H1 (cell line): ENCODE measurements around the gene ZCWPW2. TPM values are rescaled to one million over a fixed set of nuclear protein-coding genes. Genes with fewer than 3 reads are reported as not detected.

ENCODE experiments used
- CTCF ChIA-PET: fragments of 300-600 bp; sonication (Branson Sonifier 250); formaldehyde crosslinking; loops from one replicate; lab custom pipeline; 2021; ENCODE audit not compliant: partially characterized antibody; lab: Charles Lee
- POLR2A ChIA-PET: fragments of 300-600 bp; sonication (Branson Sonifier 250); formaldehyde crosslinking; loops from one replicate; lab custom pipeline; 2021; ENCODE audit warnings: inconsistent platforms; ENCODE audit not compliant: partially characterized antibody; lab: Charles Lee
- DNase-seq, 2 experiments: peaks; one replicate each; pipeline versions ENCODE4 v3.0.0 to v3.0.0-alpha.2; 2010 to 2022; ENCODE audit warnings: low spot score in 2 of 2, low read depth in 1 of 2, mixed read lengths in 1 of 2
- FAIRE-seq: peaks from 2 replicates; lab custom pipeline; 2011; peaks lifted over from hg19 to GRCh38; lab: Jason Lieb, UNC
- H2AFZ ChIP-seq: 2 replicates; pipeline ENCODE4 v1.8.1; 2012; ENCODE audit warnings: low read length, inconsistent platforms
- H2AK5ac ChIP-seq: 2 replicates; pipeline ENCODE4 v1.6.1; 2013; ENCODE audit warnings: low read depth, low read length
- H2BK120ac ChIP-seq: replicated peaks from 2 replicates; pipeline ENCODE3; 2013; ENCODE audit warnings: low read depth, low read length, inconsistent platforms
- H2BK12ac ChIP-seq: 2 replicates; pipeline ENCODE4 v1.6.1; 2013; ENCODE audit warnings: low read depth, low read length
- H2BK15ac ChIP-seq: 2 replicates; pipeline ENCODE4 v1.6.1; 2013; ENCODE audit warnings: low read length
- H2BK20ac ChIP-seq: 2 replicates; pipeline ENCODE4 v1.6.1; 2013; ENCODE audit warnings: low read length
- H2BK5ac ChIP-seq: 2 replicates; pipeline ENCODE4 v1.6.1; 2013; ENCODE audit warnings: low read depth, low read length
- H3K14ac ChIP-seq: 2 replicates; pipeline ENCODE4 v1.6.1; 2013; ENCODE audit warnings: inconsistent platforms; ENCODE audit not compliant: insufficient read length
- H3K18ac ChIP-seq: 2 replicates; pipeline ENCODE4 v1.6.1; 2013; ENCODE audit warnings: low read length; ENCODE audit errors: extremely low read depth
- H3K23ac ChIP-seq: 2 replicates; pipeline ENCODE4 v1.6.1; 2013; ENCODE audit warnings: inconsistent platforms; ENCODE audit not compliant: insufficient read length
- H3K23me2 ChIP-seq: 2 replicates; pipeline ENCODE4 v1.6.1; 2013; ENCODE audit warnings: low read depth, low read length
- H3K27ac ChIP-seq: 2 replicates; pipeline ENCODE4 v1.6.1; 2011; ENCODE audit warnings: low read depth, low read length, inconsistent platforms
- H3K27me3 ChIP-seq, 4 experiments: replicated peaks in 1 of 4; 1 replicate in 1 of 4; 2 replicates in 3 of 4; pipeline versions ENCODE4 v1.6.1 to v1.8.1; 2011 to 2013; ENCODE audit warnings: low read length in 3 of 4, mild to moderate bottlenecking in 3 of 4, inconsistent platforms in 2 of 4, mixed read lengths in 2 of 4, moderate library complexity in 1 of 4; ENCODE audit not compliant: control insufficient read depth in 3 of 4, insufficient read depth in 3 of 4; ENCODE audit errors: extremely low read depth in 1 of 4
- H3K36me3 ChIP-seq, 4 experiments: 2 replicates each; pipeline versions ENCODE4 v1.6.1 to v1.8.1; 2011 to 2013; ENCODE audit warnings: mild to moderate bottlenecking in 4 of 4, low read length in 3 of 4, moderate library complexity in 2 of 4, control low read depth in 1 of 4, inconsistent platforms in 1 of 4; ENCODE audit not compliant: insufficient read depth in 4 of 4, control insufficient read depth in 2 of 4
- H3K4ac ChIP-seq: replicated peaks from 2 replicates; pipeline ENCODE3; 2013; ENCODE audit warnings: low read length, low read depth, mixed read lengths, inconsistent platforms; ENCODE audit not compliant: insufficient read length
- H3K4me1 ChIP-seq, 4 experiments: replicated peaks in 1 of 4; 1 replicate in 1 of 4; 2 replicates in 3 of 4; pipeline versions ENCODE4 v1.6.1 to v1.8.1; 2011 to 2013; ENCODE audit warnings: low read length in 3 of 4, inconsistent platforms in 2 of 4, mixed read lengths in 1 of 4; ENCODE audit not compliant: insufficient read depth in 4 of 4, control insufficient read depth in 3 of 4
- H3K4me2 ChIP-seq, 2 experiments: 2 replicates each; pipeline versions ENCODE4 v1.6.1 to v1.8.1; 2011 to 2013; ENCODE audit warnings: low read depth in 2 of 2, low read length in 2 of 2, control low read depth in 1 of 2, inconsistent platforms in 1 of 2, mild to moderate bottlenecking in 1 of 2; ENCODE audit not compliant: insufficient read depth in 1 of 2
- H3K4me3 ChIP-seq, 4 experiments: fragments of 200-600, 300-600 bp in 1 of 4; sonication (generic), shearing (Covaris generic), sonication (Bioruptor Twin) in 1 of 4; 2 replicates each; pipeline versions ENCODE4 v1.5.1 to v1.8.1; 2011 to 2016; ENCODE audit warnings: low read length in 4 of 4, low read depth in 3 of 4, control low read depth in 2 of 4, inconsistent platforms in 2 of 4, mild to moderate bottlenecking in 2 of 4, mixed read lengths in 1 of 4, moderate library complexity in 1 of 4; ENCODE audit not compliant: insufficient read depth in 2 of 4; ENCODE audit errors: extremely low read depth in 1 of 4
- H3K56ac ChIP-seq: replicated peaks from 2 replicates; pipeline ENCODE3; 2013; ENCODE audit warnings: low read depth, mild to moderate bottlenecking, mixed read lengths, low read length, inconsistent platforms; ENCODE audit not compliant: insufficient read length
- H3K79me1 ChIP-seq: 2 replicates; pipeline ENCODE4 v1.6.1; 2013; ENCODE audit warnings: low read depth, low read length, control low read depth
- H3K79me2 ChIP-seq, 2 experiments: 2 replicates each; pipeline versions ENCODE4 v1.6.1 to v1.8.1; 2012 to 2013; ENCODE audit warnings: low read length in 2 of 2, mild to moderate bottlenecking in 2 of 2, inconsistent platforms in 1 of 2; ENCODE audit not compliant: insufficient read depth in 2 of 2, control insufficient read depth in 1 of 2
- H3K9ac ChIP-seq, 4 experiments: replicated peaks in 1 of 4; 1 replicate in 1 of 4; 2 replicates in 3 of 4; pipeline versions ENCODE4 v1.6.1 to v1.8.1; 2011 to 2013; ENCODE audit warnings: low read depth in 3 of 4, low read length in 3 of 4, control low read depth in 2 of 4, mild to moderate bottlenecking in 2 of 4, moderate library complexity in 2 of 4, inconsistent platforms in 1 of 4; ENCODE audit errors: extremely low read depth in 1 of 4
- H3K9me3 ChIP-seq, 2 experiments: 2 replicates each; pipeline versions ENCODE4 v1.6.1 to v1.8.1; 2012 to 2013; ENCODE audit warnings: mild to moderate bottlenecking in 2 of 2, moderate library complexity in 2 of 2, control low read depth in 1 of 2, inconsistent platforms in 1 of 2, low read depth in 1 of 2, low read length in 1 of 2, mixed read lengths in 1 of 2; ENCODE audit not compliant: insufficient read depth in 2 of 2
- H4K20me1 ChIP-seq, 2 experiments: replicated peaks in 1 of 2; 2 replicates each; pipeline versions ENCODE3 to v1.8.1; 2011 to 2013; ENCODE audit warnings: inconsistent platforms in 2 of 2, low read length in 2 of 2, mild to moderate bottlenecking in 1 of 2; ENCODE audit not compliant: insufficient read depth in 2 of 2, control insufficient read depth in 1 of 2
- H4K5ac ChIP-seq: 2 replicates; pipeline ENCODE4 v1.6.1; 2013; ENCODE audit warnings: low read length, low read depth, mixed read lengths, inconsistent platforms; ENCODE audit not compliant: insufficient read length
- H4K8ac ChIP-seq: 2 replicates; pipeline ENCODE4 v1.8.0; 2013; ENCODE audit warnings: mild to moderate bottlenecking, moderate library complexity, low read length, inconsistent platforms; ENCODE audit not compliant: insufficient read depth; ENCODE audit errors: extremely low read depth
- H4K91ac ChIP-seq: replicated peaks from 2 replicates; pipeline ENCODE3; 2013; ENCODE audit warnings: low read length, mixed read lengths, inconsistent platforms; ENCODE audit not compliant: insufficient read length
- RAD21 ChIP-seq, 2 experiments: IDR thresholded peaks in 1 of 2; conservative IDR thresholded peaks in 1 of 2; 2 replicates each; pipeline ENCODE4 v1.6.1; 2011; ENCODE audit warnings: low read depth in 2 of 2, low read length in 2 of 2, improper control_type of control experiment in 1 of 2, inconsistent platforms in 1 of 2, mild to moderate bottlenecking in 1 of 2, moderate library complexity in 1 of 2
- TAF1 ChIP-seq: IDR thresholded peaks from 2 replicates; pipeline ENCODE4 v1.6.1; 2011; ENCODE audit warnings: mild to moderate bottlenecking, low read depth, low read length
- WGBS, 2 experiments: shearing (Covaris generic) in 1 of 2; methylation state at CpG; one replicate each; pipeline versions ENCODE4 v1.1.6 to v1.1.7; 2013 to 2015; ENCODE audit warnings: low lambda C conversion rate in 2 of 2, mixed read lengths in 2 of 2, inconsistent platforms in 1 of 2, low coverage in 1 of 2, missing lambda C conversion rate in 1 of 2; ENCODE audit not compliant: insufficient replicate concordance in 2 of 2, insufficient coverage in 1 of 2, insufficient read length in 1 of 2; ENCODE audit errors: extremely low coverage in 1 of 2, missing lambda C conversion rate in 1 of 2; 5-methylcytosine and 5-hydroxymethylcytosine counted together
- polyA plus RNA-seq, 7 experiments: library from polyadenylated mRNA; depleted of rRNA in 3 of 7; stranded (reverse) in 5 of 7; unstranded in 2 of 7; fragments of >200 nt in 5 of 7; fragments of 200-250 nt in 2 of 7; gene quantifications; 1 replicate in 5 of 7; 2 replicates in 1 of 7; 4 replicates in 1 of 7; pipeline versions ENCODE4 v1.2.1 to v1.2.3, GENCODE V29; 2011 to 2013; ENCODE audit warnings: missing spikeins in 2 of 7, mixed read lengths in 2 of 7
- total RNA-seq: library from RNA; stranded (reverse); fragmentation: NEBNext Ultra II Directional; extraction: Animal tissue kit (Norgen Biotek cat#: 25700); gene quantifications from 2 replicates; pipeline ENCODE4 v1.2.1, GENCODE V29; 2021

Gene ZCWPW2
- total and polyA plus RNA-seq, 2 of the 8 experiments (the other 6 are each of a cell fraction or from before 2014, with no cell fraction given), result 0.11 to 0.39 TPM

DNA sequence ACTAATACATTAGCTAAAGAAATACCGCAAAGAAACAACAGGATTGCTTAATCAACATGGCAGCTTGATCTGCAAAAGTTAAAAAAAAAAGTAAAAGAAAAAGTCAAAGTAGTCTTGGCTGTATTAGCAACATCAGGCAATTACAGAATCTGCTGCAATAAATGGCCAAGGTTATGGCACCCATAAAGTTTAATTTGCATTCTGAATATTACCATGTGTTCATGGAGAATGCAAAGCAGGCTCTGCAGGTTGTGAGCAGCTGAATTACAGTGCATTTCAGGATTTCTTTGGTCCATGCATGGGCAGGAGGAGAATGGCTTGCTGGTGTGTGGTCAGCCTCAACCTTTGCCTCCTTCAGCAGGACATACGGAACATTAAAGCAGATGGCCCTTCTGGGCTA is 199.2 kb downstream of the ZCWPW2 start:
- H3K27me3 ChIP-seq, result no peaks in the 10 kb centered on the region
- H3K36me3 ChIP-seq, result no peaks in the 10 kb centered on the region
- no peak overlapping the region for H3K9ac ChIP-seq
- H3K79me2 ChIP-seq, result no peaks in the 10 kb centered on the region
- no peak overlapping the region for H4K8ac ChIP-seq
- DNase-seq, result no peak
- no peak overlapping the region; the same call in 1 of the 2 replicates for H2BK20ac ChIP-seq
- H3K4me3 ChIP-seq, result no peak overlapping the region
- H3K14ac ChIP-seq, result no peak overlapping the region
- no peak overlapping the region for H4K91ac ChIP-seq
- no peak overlapping the region for H4K5ac ChIP-seq
- no peak overlapping the region for H2BK15ac ChIP-seq
- no peak overlapping the region for H3K56ac ChIP-seq
- H3K18ac ChIP-seq, result no peak overlapping the region
- H3K79me1 ChIP-seq, result no peaks in the 10 kb centered on the region
- H2BK12ac ChIP-seq, result no peak overlapping the region
- no peak overlapping the region for H3K27ac ChIP-seq
- H3K23ac ChIP-seq, result no peak overlapping the region
- no peak for TF ChIP-seq TAF1
- no peak for TF ChIP-seq RAD21 (IDR thresholded peaks at IDR 0.05 in 1 of 2, conservative IDR thresholded peaks at IDR 0.05 in 1 of 2; ENCODE audit: low read depth in 2 of 2, low read length in 2 of 2)
- TF ChIP-seq, all 59 proteins: peak for 0
- Histone ChIP-seq H3K9me3 (no peaks in the 10 kb centered on the region), H2AFZ (no peak overlapping the region), H2AK5ac (no peak overlapping the region), H3K4ac (no peak overlapping the region), H2BK5ac (no peak overlapping the region), H3K23me2 (no peaks in the 10 kb centered on the region), H4K20me1 (no peaks in the 10 kb centered on the region), H2BK120ac (no peak overlapping the region), H3K4me2 (no peak overlapping the region), H3K4me1 (no peaks in the 10 kb centered on the region)
- POLR2A ChIA-PET, result no interaction called here
- FAIRE-seq, result no peak
- 89% methylated on average over 2 of the region's 2 CpGs; no CpG with 5 or more reads in 1 of the 2 experiments for WGBS, 2 experiments
- CTCF ChIA-PET, result no interaction called here
